Measurements from ENCODE around the gene CCDC112.
"Not testable (repeated sequence)": the region's sequence is repeated elsewhere in the genome, so short reads cannot be mapped to it uniquely, and the experiment has no call there.

Gene CCDC112

GRCh38 chr5:115296124-115297022, at the start of gene CCDC112:
Gene CCDC112 (minus strand): TSS chr5:115296654. CDS start chr5:115296543, 111 bp downstream.
- DNase-seq, result peak; percentile 72

GRCh38 chr5:115345344-115345743, 48.9 kb upstream of the CCDC112 start:
- DNase-seq, result no peak

GRCh38 chr5:115343855-115344254, 47.4 kb upstream of the CCDC112 start:
- DNase-seq, result no peak

- no peak for DNase-seq
These were observed 46.3 kb upstream of the CCDC112 start for GRCh38 chr5:115342590-115343377.

- no peak for DNase-seq
These were observed 45.3 kb upstream of the CCDC112 start for GRCh38 chr5:115341745-115342144.

- no peak for DNase-seq
These were observed 42.4 kb upstream of the CCDC112 start for GRCh38 chr5:115338851-115339250.

- DNase-seq, result no peak
These were observed 41.4 kb upstream of the CCDC112 start for GRCh38 chr5:115337882-115338281.

- DNase-seq, result no peak
These were observed 40.5 kb upstream of the CCDC112 start for GRCh38 chr5:115336964-115337363.

GRCh38 chr5:115336201-115336720, 39.8 kb upstream of the CCDC112 start:
- no peak for DNase-seq

GRCh38 chr5:115335301-115335700, 38.8 kb upstream of the CCDC112 start:
- DNase-seq, result no peak

- DNase-seq, result no peak
These were observed 36.7 kb upstream of the CCDC112 start for GRCh38 chr5:115333164-115333563.

- DNase-seq, result no peak
These were observed 34.4 kb upstream of the CCDC112 start for GRCh38 chr5:115330830-115331229.

- DNase-seq, result no peak
These were observed 33.0 kb upstream of the CCDC112 start for GRCh38 chr5:115329475-115329874.

- DNase-seq, result not testable (repeated sequence)
These were observed 32.3 kb upstream of the CCDC112 start for GRCh38 chr5:115328617-115329274.

GRCh38 chr5:115325296-115325959, 29.0 kb upstream of the CCDC112 start:
- DNase-seq, result no peak

GRCh38 chr5:115324021-115324420, 27.6 kb upstream of the CCDC112 start:
- no peak for DNase-seq

- no peak for DNase-seq
These were observed 26.3 kb upstream of the CCDC112 start for GRCh38 chr5:115322729-115323128.

- no peak for DNase-seq
These were observed 24.9 kb upstream of the CCDC112 start for GRCh38 chr5:115321309-115321708.

- DNase-seq, result no peak
These were observed 24.1 kb upstream of the CCDC112 start for GRCh38 chr5:115320515-115320914.

- no peak for DNase-seq
These were observed 23.6 kb upstream of the CCDC112 start for GRCh38 chr5:115320006-115320405.

GRCh38 chr5:115319007-115319406, 22.6 kb upstream of the CCDC112 start:
- no peak for DNase-seq

GRCh38 chr5:115317736-115318135, 21.3 kb upstream of the CCDC112 start:
- no peak for DNase-seq

GRCh38 chr5:115317320-115317719, 20.9 kb upstream of the CCDC112 start:
- DNase-seq, result no peak
